CD4-positive, alpha-beta T cell treated with Interleukin-12 subunit alpha and Interleukin-12 subunit beta, for 1 hour (primary cell): ENCODE measurements around the gene RMND1.
A peak's percentile ranks its signal among the peaks of the same experiment; 100 is the strongest.
"Not testable (repeated sequence)": the region's sequence is repeated elsewhere in the genome, so short reads cannot be mapped to it uniquely, and the experiment has no call there.

Source experiments
- DNase-seq: peaks from one replicate; pipeline ENCODE4 v3.0.0-alpha.2; 2020

Gene RMND1, protein sequence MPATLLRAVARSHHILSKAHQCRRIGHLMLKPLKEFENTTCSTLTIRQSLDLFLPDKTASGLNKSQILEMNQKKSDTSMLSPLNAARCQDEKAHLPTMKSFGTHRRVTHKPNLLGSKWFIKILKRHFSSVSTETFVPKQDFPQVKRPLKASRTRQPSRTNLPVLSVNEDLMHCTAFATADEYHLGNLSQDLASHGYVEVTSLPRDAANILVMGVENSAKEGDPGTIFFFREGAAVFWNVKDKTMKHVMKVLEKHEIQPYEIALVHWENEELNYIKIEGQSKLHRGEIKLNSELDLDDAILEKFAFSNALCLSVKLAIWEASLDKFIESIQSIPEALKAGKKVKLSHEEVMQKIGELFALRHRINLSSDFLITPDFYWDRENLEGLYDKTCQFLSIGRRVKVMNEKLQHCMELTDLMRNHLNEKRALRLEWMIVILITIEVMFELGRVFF

DNA sequence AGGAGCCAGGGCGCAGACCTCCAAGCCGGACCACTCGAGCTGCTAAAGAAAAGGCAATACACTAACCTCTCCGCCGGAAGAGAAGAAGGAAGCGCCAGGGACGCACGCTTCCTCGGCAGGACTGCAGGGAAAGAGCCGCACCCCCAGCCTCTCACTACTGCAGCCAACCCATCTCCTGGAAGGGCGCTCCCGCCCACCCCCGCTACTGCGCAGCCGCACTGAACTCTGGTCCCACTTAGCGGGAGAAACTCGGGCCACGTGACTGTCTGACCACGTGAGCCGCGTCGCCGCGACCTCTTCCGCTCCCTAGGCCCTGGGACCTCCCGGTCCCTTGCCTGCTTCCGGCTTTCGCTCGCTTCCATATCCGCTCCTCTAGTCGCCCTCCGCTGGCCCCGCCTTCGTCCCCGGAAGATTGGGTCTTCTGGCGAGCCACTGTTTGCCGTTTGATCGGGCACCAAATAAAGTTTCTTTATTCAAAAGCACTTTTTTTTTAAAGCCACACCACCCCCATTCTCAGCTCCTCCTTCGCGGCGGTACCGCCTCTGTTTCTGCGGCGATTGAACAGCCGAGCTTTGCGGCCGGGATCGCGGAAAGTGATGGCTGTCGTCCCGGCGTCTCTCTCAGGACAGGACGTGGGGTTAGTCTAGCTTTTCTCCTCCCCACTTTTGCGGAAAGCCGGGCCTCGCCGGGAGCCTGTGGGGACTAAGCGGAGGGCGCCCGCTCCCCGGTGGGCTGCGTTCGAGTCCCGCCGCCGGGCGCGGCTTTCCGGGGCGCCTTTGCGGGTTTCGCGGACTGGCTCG is at the start of gene RMND1:
RMND1 (minus strand) TSS at position 177 of the 800 bp plus-strand sequence. CDS start 6,315 bp downstream, outside the sequence.
- peak; percentile 99 for DNase-seq

DNA sequence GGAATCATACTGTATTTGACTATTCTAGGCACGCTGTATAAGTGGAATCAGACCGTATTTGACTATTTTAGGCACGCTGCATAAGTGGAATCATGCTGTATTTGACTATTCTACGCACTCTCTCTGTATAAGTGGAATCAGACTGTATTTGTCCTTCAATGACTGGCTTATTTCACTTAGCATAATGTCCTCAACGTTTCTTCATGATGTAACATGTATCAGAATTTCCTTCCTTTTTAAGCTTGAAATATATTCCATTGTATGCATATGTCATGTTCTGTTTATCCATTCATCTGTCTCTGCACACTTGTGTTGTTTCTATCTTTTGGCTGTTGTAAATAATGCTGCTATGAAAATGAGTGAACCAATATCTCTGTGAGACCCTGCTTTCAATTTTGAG is 47.6 kb upstream of the RMND1 start:
- DNase-seq, result no peak

DNA sequence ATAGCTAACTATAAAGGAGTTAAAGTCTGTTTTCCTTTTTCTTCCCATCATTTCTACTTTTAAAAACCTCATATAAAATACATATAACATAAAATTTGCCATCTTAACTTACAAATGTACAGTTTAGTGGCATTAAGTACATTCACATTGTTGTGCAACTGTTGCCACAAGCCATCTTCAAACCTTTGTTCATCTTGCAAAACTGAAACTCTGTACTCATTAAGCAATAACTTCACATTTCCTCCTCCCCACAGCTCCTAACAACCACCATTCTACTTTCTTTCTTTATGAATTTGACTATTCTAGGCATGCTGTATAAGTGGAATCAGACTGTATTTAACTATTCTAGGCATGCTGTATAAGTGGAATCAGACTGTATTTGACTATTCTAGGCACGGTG is 46.4 kb upstream of the RMND1 start:
- DNase-seq, result no peak

DNA sequence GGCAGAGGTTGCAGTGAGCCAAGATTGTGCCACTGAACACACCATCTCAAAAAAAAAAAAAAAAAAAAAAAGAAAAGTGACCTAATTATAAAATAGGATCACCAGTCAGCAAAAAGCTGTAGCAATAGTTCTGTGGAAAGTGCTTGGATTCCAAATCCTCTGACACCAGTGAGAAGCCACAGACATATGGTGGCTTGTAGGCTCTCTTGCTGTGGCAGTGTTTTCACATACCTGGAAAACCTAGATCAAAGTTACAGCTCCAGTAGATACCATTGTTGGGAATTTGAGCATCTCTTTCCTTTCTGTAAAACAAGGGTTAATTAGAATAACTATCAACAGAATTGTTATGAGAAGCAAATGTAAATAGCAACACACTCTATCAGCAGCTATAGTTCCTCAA is 46.0 kb upstream of the RMND1 start:
- DNase-seq, result no peak

DNA sequence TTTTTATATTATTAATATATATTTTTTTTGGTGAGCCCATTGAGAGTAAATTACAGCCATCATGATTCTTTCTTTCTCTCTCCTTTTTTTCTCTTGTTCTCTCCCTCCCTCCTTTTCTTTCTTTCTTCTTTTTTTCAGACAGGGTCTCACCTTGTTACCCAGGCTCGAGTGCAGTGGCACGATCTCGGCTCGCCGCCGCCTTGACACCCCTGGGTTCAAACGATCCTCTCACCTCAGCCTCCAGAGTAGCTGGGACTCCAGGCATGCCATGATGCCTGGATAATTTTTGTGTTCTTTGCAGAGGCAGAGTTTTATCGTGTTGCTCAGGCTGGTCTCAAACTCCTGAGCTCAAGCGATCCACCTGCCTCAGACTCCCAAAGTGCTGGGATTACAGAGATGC is 43.5 kb upstream of the RMND1 start:
- no peak for DNase-seq

DNA sequence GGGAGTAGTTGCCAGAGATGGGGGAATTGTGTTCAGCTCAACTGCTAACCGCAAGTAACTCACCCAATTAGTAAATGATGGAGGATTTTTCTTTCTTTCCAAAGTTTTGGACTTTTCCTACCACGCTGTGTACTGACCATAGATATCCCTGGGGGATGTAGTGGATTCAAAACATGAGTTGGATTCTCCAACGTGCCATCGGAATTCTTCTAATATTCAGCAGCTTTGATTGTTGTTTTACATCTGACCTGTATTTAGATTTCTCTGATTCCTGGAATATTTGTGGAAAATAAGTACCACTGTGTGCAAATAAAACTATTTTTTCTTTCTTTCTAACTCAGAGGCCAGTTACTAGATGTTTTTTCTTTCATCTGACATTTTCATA is 43.0 kb upstream of the RMND1 start:
- no peak for DNase-seq

DNA sequence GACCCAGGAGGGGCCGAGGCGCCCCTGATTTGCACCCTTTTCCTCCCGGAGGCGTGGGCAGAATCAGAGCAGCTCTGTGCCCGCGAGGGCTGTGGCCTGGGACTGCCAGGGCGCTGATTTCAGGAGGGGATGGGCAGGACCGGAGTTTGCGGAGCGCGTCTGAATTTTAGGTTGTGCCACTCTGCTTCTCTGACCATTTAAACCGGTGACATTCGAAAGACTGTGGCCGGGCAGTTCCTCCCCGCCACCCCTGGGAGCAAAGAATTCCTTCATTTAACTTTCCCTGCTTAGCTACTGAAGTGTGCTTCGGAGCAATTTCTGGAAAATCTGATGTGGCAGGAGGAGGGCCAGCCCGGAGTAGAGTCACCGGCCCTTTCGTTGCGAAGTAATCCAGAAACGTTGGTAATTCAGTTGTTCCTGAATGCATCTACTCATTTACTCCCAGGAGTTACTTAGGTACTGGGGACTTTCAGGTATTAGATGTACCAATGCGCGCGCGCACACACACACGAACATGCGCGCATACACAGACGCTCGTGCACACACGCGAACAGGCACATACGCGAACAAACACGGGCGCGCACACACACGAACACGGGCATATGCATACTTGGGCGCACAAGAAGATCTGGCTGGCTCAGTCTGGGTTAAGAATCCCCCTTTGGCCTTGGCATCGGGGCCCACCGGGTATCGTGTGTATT is 42.5 kb upstream of the RMND1 start:
- DNase-seq, result no peak

DNA sequence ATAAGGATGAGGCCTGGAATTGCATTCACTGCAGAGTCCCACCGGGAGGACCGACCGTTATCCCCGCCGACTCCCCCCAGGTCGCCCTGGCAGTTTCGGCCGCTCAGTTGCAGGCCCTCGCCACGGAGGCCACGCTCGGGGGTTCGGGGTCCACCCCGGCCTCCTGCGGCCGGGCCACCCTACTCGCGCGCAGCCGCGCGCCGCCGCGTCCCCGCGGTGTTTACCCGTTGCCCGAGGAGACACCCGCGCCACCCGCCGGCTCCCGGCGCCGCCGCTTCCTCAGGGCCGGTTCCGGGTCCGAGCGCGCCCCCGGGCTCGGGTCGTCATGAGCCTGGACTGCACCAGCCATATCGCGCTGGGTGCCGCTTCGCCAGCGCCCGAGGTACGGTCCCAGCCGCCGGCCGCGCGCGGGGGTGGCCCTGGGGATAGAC is 41.9 kb upstream of the RMND1 start, which contains the start of gene CCDC170:
CCDC170 (plus strand) TSS at position 214 of the 431 bp plus-strand sequence; CDS start at position 326, 112 bp downstream.
- DNase-seq, result no peak

DNA sequence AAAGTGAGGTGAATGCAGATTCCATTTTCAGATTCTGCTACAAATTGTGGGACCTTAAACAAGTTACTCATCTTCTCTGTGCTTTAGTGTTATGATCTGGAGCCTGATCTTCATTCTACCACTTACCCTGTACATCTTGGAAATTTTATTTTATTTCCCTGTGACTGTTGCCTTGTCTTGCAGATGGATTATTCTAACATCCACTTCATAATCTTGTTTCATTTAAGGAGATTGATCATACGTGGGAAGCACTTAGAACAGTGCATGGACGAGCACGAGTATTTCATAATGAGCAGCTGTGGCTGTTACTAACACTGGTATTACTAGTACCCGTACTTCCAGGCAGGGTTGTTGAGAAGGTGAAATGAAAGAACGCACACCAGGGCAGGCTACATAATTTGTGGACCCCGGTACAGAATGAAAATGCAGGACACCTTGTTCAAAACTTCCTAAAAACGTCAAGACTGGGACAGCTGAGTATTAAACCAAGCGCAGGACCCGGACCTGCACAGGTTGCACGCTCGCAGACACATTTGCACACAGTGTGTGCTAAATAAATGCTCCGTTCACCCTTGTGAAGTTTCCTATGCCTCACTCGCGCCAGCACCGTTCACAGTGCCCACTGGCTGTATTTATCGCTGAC is 41.4 kb upstream of the RMND1 start:
- DNase-seq, result no peak

DNA sequence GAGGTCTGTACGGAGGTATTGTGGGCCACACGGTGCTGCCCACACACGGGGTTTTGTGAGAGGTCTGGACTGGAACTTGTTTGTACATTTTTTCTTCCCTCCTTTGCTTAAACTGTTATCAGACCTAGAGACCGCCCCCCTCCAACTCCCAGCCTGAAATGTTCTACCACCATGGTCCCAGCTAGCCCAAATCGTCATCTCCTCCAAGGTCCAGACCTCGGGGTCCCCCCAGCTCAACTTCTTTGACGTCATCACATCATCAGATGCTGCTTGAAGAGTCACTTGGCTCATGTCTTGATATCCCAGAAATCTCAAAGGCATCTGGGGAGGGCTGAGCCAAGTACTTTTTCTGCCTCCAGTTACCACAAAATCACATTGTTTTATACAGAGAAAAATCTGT is 39.1 kb upstream of the RMND1 start:
- DNase-seq, result no peak

DNA sequence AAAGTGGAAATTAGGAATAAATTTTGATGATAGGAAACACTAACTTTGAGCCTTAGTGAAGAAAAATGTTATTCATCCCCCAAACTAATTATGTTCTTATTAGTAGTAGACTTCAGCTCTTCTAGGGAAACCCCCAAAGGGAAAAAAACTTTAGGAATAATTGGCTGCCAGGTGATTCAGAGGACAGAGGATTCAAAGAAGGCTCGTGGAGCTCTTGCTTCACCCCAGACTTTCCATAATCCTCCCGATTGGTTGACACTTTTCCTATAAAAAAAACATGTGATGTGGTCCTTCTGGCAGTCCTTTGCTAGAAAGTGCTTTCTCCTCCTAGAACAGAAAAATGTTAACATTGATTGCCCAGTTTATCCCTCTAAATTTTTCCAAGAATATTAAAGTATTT is 36.3 kb upstream of the RMND1 start:
- DNase-seq, result no peak

DNA sequence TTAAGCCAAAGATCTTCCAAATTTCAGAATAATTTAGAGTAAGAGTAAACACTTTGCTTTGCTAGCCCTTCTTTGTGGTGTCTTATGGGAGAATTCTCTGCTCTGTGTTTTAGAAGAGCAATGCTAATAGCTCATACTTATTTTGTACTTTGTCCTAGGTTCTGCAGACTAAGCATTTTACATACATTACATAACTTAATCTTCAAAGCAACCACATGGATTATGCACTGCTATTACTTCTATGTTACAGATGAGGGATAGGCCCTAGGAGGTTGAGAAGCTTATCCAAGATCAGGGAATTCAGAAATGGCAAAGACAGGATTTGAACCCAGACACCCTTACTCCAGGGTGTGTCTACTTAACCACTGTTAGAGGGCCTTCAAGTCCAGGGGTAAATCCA is 32.1 kb upstream of the RMND1 start:
- DNase-seq, result no peak

DNA sequence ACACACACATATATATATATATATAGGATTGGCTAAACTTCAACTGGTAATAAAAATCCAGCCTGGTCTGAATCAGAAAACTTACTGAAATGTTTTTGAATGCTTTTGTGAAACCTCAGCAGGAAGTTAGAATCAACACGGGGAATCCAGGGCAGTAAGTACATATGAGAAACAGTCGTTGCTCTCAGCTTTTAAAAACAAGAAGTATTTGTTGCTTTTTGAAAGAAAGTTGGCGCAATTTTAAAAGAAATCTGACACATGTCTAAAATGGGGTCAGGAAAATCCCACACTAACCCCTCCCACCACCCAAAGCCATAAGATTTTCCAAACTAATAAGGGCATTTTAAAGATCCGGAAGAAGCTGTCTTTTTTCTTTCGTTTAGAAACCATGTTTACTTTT is 30.4 kb upstream of the RMND1 start:
- peak; percentile 40 for DNase-seq

DNA sequence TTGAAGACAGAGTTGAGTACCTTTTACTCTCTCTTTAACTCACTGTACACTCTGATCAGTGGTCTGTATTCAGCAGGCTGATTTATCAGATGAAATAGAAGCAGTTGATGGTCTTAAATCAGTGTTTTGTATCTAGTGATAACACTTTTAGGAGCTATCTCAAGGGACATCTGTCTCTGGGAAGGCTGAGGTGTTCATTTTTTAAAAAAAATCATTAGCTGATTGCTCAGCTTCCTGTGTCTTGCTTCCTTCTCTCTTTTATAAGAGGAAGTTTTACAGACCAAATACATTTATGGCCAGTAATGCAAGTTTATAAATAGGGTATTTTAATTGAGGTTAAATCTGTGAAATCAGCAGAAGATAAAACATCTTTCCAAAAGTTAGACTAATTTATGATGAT is 29.9 kb upstream of the RMND1 start:
- DNase-seq, result no peak

DNA sequence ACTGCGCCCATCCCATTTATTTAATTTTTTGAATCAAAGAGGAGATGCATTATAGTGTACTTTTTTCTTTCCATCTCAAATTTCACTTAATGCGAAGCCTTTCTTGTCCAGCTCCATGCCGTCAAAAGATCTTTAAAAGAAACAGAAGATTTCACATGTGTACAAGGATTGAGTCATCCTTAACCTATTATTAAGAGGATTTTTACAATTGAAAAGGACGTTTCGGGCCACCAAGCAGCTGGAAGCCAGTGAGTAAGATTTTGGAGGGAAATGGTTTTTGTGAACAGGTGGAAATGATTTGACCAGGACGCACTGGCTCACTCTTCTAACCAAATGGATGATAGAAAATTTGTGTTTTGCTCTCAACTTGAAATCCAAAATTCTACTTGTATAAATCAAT is 26.7 kb upstream of the RMND1 start:
- no peak for DNase-seq

DNA sequence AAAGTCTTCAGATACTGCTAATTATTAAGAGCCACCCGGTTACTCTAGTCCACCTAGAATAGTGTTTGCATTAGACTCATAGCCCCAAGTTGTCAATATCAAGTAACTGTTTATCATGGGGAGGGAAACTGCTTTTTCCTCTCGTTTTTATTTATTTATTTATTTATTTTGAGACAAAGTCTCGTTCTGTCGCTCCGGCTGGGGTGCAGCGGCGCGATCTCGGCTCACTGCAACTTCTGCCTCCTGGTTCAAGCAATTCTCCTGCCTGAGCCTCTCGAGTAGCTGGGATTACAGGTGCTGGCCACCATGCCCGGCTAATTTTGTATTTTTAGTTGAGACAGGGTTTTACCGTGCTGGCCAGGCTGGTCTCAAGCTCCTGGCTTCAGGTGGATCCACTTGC is 25.8 kb upstream of the RMND1 start:
- DNase-seq, result no peak

DNA sequence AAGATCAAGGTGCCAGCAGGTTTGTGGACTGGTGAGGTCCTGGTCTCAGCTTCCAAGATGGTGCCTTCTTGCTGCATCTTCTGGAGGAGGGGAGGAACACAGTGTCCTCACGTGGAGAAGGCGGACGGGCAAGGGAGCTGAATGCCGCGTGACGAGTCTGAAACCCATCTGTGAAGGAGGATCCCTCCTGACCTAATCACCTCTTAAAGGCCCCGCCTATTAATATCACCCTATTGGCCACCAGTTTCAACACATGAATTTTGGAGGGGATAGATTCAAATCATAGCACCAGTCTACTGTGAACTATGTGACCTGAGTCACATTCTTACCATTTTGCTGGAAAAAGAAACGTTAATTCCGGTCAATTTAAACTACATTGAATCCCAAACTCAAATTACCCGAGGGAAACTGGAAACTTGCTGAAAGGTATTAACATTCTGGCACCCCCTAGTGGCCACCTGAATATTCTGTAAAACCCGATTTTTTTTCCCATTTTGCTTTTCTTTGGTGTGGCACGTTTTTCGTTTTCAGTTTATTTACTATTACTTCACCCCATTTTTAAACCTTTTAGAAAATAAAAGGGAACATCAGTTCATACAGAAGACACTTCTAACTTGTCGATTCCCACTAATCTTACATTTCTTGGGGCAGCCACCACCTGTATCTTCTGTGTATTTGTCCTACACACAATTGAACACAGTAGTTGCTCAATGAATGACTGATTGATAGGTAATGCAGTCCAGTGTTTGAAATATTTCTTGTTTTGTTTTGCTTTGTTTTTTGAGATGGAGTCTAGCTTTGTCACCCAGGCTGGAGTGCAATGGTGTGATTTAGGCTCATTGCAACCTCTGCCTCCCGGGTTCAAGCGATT is 24.0 kb upstream of the RMND1 start:
- peak; percentile 64 for DNase-seq

DNA sequence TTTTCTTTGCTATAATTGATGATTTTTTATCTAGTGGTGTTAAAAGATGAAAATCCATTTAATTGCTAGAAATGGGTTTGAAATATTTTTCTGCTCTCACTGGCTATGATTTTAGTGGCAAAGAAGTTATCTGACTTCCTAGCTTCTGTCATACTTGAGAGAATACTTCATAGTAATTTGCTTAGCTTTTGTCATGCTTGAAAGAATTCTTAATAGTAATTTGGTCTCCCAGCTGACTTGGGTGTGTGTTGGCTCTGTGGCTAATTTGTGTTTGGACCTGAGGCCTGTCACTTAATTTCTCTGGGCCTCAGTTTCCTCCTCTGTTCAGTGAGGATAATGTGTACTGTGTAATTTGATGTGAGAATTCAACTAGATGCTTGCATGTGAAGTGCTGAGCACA is 12.8 kb upstream of the RMND1 start:
- DNase-seq, result no peak

DNA sequence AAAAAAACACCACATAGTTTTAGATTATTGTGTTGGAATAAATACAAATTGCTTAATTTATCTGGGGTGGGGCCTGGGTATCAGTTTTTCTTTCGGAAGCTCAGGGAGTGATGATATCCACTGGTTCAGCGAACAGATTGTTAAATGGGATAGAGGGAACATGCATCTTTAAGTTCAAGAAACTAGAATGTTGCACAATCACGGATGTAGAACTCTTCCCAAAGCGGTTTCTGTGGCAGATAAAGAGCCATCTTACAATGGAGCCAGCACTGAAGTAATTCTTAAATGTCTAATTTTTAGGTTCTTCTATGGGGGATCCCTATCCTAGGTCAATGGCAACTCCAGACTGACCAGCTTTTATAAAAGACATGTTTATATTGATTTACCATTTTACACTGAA is 9.7 kb upstream of the RMND1 start:
- DNase-seq, result no peak

DNA sequence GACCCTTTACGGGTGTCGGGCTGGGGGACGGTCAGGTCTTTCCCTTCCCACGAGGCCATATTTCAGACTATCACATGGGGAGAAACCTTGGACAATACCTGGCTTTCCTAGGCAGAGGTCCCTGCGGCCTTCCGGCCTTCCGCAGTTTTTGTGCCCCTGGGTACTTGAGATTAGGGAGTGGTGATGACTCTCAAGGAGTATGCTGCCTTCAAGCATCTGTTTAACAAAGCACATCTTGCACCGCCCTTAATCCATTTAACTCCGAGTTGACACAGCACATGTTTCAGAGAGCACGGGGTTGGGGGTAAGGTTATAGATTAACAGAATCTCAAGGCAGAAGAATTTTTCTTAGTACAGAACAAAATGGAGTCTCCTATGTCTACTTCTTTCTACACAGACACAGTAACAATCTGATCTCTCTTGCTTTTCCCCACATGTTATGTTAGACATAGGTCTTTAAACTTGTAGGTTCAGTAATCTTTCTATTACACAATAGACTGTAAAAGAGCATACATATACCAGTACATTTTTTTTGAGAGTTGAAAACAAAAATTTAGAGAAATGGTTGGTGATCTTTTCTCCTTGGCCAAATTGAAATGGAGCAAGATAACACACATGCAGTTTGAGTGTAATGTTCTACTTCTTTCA is 3.9 kb upstream of the RMND1 start:
- DNase-seq, result not testable (repeated sequence)

DNA sequence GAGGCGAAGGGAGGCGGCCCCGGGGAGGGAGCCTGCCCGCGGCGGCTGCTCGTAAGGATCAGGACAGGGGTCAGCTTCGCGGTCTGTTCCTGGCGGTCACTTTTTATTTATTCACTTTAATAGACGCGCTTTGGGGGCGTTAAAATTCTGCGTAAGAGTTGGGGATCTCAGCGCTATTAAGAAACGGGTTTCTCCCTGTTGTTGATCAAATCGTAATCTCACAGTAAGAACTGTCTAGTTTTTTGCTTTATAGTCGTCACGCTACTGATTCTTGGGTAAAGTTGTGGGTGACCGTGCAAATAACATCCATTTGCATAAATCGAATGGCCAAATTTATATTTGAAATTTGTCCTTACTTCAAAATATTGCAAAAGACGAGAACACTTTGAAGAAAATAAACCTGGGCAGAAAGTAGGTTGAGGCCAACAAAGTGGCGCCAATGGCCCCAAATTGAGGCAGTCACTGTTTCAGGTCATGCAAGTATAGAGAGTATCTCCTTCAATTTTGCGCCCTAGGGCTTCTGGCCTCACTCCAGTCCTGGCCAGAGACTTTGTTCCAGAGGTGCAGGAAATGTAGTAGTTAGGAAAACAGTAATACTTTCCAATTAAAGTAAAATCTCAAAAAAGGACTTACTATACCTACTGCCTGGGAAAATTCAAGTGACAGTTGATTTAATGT is 963 bp upstream of the RMND1 start:
- DNase-seq, result no peak
